MCF 10A (cell line): Measurements from ENCODE around the gene HYCC2. TPM values are rescaled to one million over a fixed set of nuclear protein-coding genes. Genes with fewer than 3 reads are reported as not detected.
A peak's percentile ranks its signal among the peaks of the same experiment; 100 is the strongest.

Experiments
- BruUV-seq: library from RNA; stranded (reverse); fragments of 400-500 nt; replicated peaks from 2 replicates; lab custom pipeline; 2021; lab: Mats Ljungman, UMichigan
- CTCF ChIA-PET: fragments of 300-600 bp; sonication (Branson Sonifier 250); formaldehyde crosslinking; extraction: SDS; loops from one replicate; lab custom pipeline; 2021; ENCODE audit warnings: antibody characterized with exemption, inconsistent platforms; lab: Yijun Ruan, JAX
- POLR2A ChIA-PET: fragments of 300-600, 350-650 bp; sonication (Branson Sonifier 250); formaldehyde crosslinking; extraction: SDS; loops from one replicate; lab custom pipeline; 2020; ENCODE audit warnings: antibody characterized with exemption, inconsistent platforms; lab: Yijun Ruan, JAX
- DNase-seq: peaks from one replicate; pipeline ENCODE4 v3.0.0-alpha.2; 2018; ENCODE audit not compliant: unreplicated experiment
- H3K27ac Mint-ChIP-seq: one replicate; pipeline ENCODE4 v1.8.0; 2022; ENCODE audit warnings: mild to moderate bottlenecking, low read depth, mixed read lengths; ENCODE audit not compliant: unreplicated experiment
- H3K27me3 Mint-ChIP-seq: one replicate; pipeline ENCODE4 v1.8.0; 2022; ENCODE audit warnings: mixed read lengths; ENCODE audit not compliant: insufficient read depth, unreplicated experiment
- H3K36me3 Mint-ChIP-seq: one replicate; pipeline ENCODE4 v1.8.0; 2022; ENCODE audit warnings: mild to moderate bottlenecking, moderate library complexity, mixed read lengths; ENCODE audit not compliant: insufficient read depth, unreplicated experiment
- H3K4me1 Mint-ChIP-seq: one replicate; pipeline ENCODE4 v1.8.0; 2022; ENCODE audit warnings: mixed read lengths; ENCODE audit not compliant: insufficient read depth, unreplicated experiment
- H3K4me3 Mint-ChIP-seq: one replicate; pipeline ENCODE4 v1.8.0; 2022; ENCODE audit warnings: mild to moderate bottlenecking, moderate library complexity, mixed read lengths; ENCODE audit not compliant: unreplicated experiment
- H3K9me3 Mint-ChIP-seq: one replicate; pipeline ENCODE4 v1.8.0; 2022; ENCODE audit warnings: mixed read lengths; ENCODE audit not compliant: unreplicated experiment
- CTCF ChIP-seq: fragments of 200-600 bp; IDR thresholded peaks from one replicate; pipeline ENCODE4 v1.8.0; 2022; ENCODE audit warnings: antibody characterized with exemption, mild to moderate bottlenecking; ENCODE audit not compliant: unreplicated experiment
- intact Hi-C: fragments of 100-400 bp; cut with micrococcal nuclease; formaldehyde crosslinking; loops from 2 replicates; pipeline ENCODE4 v1.14.1; 2022
- total RNA-seq: library from RNA; stranded (reverse); gene quantifications from 2 replicates; pipeline ENCODE4 v1.2.3, GENCODE V29; 2022

Gene HYCC2
- total RNA-seq, 1 experiment from 2014 or later = 13.7 TPM

GRCh38 chr2:201093573-201093972 lies 22.1 kb upstream of the HYCC2 start:
- CTCF ChIA-PET = interaction anchor here (1.1 kb wide), 1 partner anchor 16 kb away, joined by 7 read pairs; no protein-coding TSS in a partner anchor
- no peaks in the 10 kb centered on the region for H3K4me1 Mint-ChIP-seq

GRCh38 chr2:201090574-201090973 lies 19.1 kb upstream of the HYCC2 start:
- no peak overlapping the region for H3K4me3 Mint-ChIP-seq
- H3K27ac Mint-ChIP-seq = no peak overlapping the region
- CTCF ChIA-PET = interaction anchor here (0.6 to 1.2 kb wide), 3 partner anchors 20 to 68 kb away, joined by 3 read pairs; no protein-coding TSS in a partner anchor
- H3K4me1 Mint-ChIP-seq = no peaks in the 10 kb centered on the region
- H3K36me3 Mint-ChIP-seq = peaks cover 47% of the 10 kb centered on the region
- H3K9me3 Mint-ChIP-seq = no peaks in the 10 kb centered on the region
- intact Hi-C loops = no loop called here
- TF ChIP-seq CTCF = no peak
- no peak for DNase-seq
- no peaks in the 10 kb centered on the region for H3K27me3 Mint-ChIP-seq
- BruUV-seq = no TSS peak
- POLR2A ChIA-PET = interaction anchor here (0.6 kb wide), 1 partner anchor 235 kb away, joined by 3 read pairs; no protein-coding TSS in a partner anchor

More at GRCh38 chr2:201093573-201093972, 22.1 kb upstream of the HYCC2 start:
- no peaks in the 10 kb centered on the region for H3K9me3 Mint-ChIP-seq
- no peak overlapping the region for H3K4me3 Mint-ChIP-seq
- no peak overlapping the region for H3K27ac Mint-ChIP-seq
- POLR2A ChIA-PET = interaction anchor here (0.8 to 1.1 kb wide), 2 partner anchors 8 to 23 kb away, joined by 3 read pairs; partner anchors contain the start of gene CFLAR
- BruUV-seq = no TSS peak
- TF ChIP-seq CTCF = no peak
- H3K36me3 Mint-ChIP-seq = peaks cover 18% of the 10 kb centered on the region
- DNase-seq = peak; percentile 54
- no peaks in the 10 kb centered on the region for H3K27me3 Mint-ChIP-seq
- intact Hi-C loops = no loop called here

- H3K36me3 Mint-ChIP-seq = peaks cover 89% of the 10 kb centered on the region
- no TSS peak for BruUV-seq
Observed at GRCh38 chr2:201084863-201085262, 13.4 kb upstream of the HYCC2 start.

More at GRCh38 chr2:201084863-201085262, 13.4 kb upstream of the HYCC2 start:
- CTCF ChIA-PET = interaction anchor here (1.3 kb wide), 1 partner anchor 13 kb away, joined by 4 read pairs; the partner anchor contains the start of genes HYCC2 and NDUFB3
- Mint-ChIP-seq H3K27ac (no peak overlapping the region), H3K4me3 (no peak overlapping the region), H3K27me3 (no peaks in the 10 kb centered on the region), H3K9me3 (no peaks in the 10 kb centered on the region), H3K4me1 (no peaks in the 10 kb centered on the region)
- POLR2A ChIA-PET = no interaction called here
- no peak for TF ChIP-seq CTCF
- no peak for DNase-seq
- intact Hi-C loops = no loop called here
